ENCODE data around the gene SRPK2.
"Not testable (repeated sequence)": the region's sequence is repeated elsewhere in the genome, so short reads cannot be mapped to it uniquely, and the experiment has no call there.

SRPK2 gene

DNA sequence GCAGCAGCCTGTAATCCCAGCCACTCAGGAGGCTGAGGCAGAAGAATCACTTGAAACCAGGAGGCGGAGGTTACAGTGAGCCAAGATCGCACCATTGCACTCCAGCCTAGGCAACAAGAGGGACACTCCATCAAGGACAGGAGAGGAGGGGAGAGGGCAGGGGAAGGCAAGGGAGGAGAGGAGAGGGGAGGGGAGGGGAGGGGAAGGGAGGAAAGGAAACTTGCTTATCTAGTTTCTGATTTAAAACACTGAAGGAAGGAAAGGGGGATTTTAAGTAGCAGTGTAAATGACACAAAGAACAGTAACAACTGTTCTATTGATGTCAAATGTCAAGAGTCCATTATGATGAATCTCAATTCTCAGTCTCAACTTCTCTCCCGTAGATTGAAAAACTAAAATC, 43.7 kb downstream of the SRPK2 start:
- DNase-seq (ENCODE audit: low read depth in 2 of 3, low spot score in 1 of 3) = no peak

DNA sequence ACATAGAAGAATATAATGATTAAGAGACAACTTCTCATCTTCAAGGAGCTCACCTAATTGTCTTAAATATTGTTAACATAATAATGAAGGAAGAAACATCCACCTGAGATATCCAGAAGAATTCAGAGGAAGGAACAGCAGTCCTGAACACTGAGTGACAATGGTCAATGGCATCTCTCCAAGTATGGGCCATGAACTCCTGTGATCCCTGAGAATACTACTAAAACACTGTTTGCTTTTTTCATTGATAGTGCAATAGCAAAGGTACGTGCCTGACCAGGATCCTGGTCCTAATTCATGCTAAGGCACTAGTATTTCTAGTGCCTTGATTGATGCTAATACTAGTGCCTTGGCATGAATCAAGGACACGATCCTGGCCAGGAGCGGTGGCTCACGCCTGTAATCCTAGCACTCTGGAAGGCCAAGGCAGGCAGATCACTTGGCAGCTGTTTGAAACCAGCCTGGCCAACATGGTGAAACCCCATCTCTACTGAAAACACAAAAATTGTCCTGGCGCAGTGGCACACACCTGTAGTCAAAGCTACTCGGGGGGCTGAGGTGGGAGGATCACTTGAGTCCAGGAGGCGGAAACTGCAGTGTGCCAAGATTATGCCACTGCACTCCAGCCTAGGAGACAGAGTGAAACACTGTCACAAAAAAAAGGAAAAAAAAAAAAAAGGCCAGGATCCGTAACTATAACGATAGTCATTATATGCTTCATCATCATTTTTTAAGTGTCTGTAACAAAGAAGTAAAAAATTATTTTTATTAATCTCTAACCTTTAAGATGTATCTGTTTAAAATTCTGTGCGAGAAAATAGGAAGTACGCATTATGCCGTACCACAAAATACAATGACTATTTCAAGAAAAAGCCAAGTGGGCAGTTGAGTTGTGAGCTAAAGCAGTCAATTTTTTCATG, 49.1 kb downstream of the SRPK2 start:
- no peak for DNase-seq (ENCODE audit: low read depth in 2 of 3, low spot score in 1 of 3)

DNA sequence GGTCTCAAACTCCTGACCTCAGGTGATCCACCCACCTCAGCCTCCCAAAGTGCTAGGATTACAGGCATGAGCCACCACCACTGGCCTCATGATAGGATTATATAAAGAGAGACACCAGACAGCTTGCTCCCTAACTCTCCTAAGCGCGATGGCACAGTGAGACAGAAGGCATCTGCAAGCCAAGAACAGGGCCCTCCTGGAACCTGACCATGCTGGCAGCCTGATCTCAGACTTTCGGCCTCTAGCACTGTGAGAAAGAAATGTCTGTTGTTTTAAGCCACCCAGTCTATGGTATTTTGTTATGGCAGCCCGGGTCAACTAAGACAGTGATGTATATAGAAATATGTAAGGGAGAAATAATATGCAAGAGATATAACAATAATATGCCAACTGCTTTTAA, 51.2 kb downstream of the SRPK2 start:
- DNase-seq (ENCODE audit: low read depth in 2 of 3, low spot score in 1 of 3) = no peak

DNA sequence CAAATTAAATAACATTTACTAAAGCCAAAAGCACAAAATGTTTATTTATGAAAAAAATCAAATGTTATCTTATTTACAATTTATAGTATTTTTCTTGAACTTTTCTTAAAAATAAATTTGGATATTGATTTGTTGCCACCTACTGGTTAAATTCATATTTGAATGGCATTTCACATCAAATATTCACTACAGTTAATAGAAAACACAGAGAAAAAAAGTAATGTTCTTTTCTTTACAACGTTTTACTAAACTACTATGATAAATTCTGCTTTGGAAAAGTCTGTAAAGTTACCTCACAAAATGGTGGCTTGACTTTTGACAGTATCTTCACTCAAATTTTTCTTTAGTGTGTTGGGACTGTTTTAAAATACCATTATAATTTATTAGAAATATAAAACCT, 52.7 kb downstream of the SRPK2 start:
- no peak for DNase-seq (ENCODE audit: low read depth in 2 of 3, low spot score in 1 of 3)

DNA sequence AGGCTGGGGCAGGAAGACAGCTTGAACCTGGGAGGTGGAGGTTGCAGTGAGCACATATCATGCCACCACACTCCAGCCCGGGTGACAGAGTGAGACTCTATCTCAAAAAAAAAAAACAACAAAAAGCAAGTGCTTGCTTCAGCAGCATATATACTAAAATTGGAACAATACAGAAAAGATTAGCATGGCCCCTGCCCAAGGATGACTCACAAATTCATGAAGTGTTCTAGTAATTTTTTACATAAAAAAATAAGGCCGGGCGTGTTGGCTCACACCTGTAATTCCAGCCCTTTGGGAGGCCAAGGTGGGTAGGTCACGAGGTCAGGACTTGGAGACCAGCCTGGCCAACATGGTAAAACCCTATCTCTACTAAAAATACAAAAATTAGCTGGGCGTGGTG, 56.1 kb downstream of the SRPK2 start:
- DNase-seq (ENCODE audit: low read depth in 2 of 3, low spot score in 1 of 3) = not testable (repeated sequence)

DNA sequence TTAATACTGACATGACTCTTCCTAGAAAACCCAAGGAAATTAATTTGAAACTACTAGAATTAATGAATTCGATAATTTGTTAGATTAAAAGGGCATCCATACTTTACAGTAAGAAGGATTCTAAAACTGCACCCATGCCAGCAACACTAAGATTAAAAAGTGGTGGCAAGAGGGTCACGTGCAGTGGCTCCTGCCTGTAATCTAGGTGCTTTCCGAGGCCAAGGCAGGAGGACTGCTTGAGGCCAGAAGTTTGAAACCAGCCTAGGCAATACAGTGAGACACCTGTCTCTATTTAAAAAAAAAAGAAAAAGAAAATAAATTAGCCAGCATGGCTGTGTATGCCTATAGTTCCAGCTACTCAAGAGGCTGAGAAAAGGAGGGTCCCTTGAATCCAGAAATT, 58.2 kb downstream of the SRPK2 start:
- no peak for DNase-seq (ENCODE audit: low read depth in 2 of 3, low spot score in 1 of 3)

DNA sequence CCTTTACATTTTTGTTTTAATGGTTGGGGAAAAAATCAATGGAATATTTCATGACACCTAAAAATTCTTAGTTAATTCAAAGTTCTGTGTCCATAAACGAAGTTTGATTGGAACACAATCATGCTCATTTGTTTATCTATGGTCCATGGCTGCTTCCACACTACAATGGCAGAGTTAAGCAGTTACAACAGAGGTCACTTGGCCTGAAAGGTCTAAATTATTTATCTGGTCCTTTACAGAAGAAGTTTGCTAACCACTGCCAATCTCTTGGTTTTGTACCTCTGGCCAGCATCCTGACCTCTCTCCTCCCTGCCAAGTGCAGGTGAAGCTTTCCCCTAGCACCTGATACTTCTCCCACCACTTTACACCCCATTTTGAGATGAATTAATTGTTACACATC, 61.5 kb downstream of the SRPK2 start:
- no peak for DNase-seq (ENCODE audit: low read depth in 2 of 3, low spot score in 1 of 3)

DNA sequence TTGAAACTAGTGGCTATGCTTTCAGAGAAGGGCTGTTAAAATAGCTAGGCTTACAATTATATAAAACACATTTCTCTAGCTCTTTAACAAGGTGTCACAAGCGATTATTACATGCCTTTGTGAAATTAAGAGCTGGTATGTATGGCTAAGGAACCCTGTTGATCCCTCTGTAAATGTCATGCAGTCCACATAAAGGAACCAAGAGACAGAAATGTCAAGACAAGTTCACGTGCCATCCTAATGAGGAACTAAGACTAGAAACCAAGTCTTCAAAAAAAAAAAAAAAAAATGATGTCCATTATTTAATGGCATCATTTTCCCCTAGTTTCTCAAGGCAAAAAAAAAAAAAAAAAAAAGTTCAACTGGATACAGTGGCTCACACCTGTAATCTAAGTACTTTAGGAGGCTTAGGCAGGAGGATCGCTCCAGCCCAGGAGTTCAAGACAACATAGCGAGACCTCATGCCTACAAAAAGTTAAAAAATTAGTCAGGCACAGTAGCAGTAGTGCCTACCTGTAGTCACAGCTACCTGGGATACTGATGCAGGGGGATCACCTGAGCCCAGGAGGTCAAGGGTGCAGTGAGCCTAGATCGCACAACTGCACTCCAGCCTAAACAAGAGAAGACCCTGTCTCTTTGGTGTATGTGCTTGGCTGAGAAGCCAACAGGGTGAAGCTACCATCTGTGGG, 63.4 kb downstream of the SRPK2 start:
- no peak for DNase-seq (ENCODE audit: low read depth in 2 of 3, low spot score in 1 of 3)

DNA sequence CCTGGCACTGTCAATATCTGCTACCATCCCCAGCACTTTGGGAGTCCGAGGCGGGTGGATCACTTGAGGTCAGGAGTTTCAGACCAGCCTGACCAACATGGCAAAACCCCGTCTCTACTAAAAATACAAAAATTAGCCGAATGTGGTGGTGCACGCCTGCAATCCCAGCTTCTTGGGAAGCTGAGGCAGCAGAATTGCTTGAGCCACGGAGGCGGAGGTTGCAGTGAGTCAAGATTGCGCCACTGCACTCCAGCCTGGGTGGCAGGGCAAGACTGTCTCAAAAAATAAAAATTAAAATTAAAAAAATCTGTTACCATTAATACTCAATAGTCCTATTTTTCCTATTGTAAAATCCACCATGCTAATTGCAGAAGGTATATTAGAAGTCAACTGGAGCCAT, 64.1 kb downstream of the SRPK2 start:
- not testable (repeated sequence) for DNase-seq (ENCODE audit: low read depth in 2 of 3, low spot score in 1 of 3)

DNA sequence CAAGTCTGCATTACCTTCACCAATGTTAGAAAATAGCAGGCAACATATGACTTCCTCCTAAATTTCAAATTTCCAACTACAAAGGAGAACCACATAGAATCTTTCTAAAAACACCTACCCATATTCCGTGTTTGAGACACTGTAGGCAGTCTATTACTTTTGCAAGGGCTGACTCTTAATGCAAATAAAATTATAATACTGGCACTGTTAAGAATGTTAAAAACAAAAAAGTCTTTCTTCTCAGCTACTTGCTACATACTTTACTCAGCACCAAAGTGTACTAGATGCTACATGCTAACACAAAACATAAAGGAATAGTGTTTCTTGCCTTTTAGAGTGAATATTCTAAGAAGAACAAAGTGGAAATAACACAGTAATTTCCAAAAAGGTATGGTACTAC, 65.4 kb downstream of the SRPK2 start:
- DNase-seq (ENCODE audit: low read depth in 2 of 3, low spot score in 1 of 3) = no peak

DNA sequence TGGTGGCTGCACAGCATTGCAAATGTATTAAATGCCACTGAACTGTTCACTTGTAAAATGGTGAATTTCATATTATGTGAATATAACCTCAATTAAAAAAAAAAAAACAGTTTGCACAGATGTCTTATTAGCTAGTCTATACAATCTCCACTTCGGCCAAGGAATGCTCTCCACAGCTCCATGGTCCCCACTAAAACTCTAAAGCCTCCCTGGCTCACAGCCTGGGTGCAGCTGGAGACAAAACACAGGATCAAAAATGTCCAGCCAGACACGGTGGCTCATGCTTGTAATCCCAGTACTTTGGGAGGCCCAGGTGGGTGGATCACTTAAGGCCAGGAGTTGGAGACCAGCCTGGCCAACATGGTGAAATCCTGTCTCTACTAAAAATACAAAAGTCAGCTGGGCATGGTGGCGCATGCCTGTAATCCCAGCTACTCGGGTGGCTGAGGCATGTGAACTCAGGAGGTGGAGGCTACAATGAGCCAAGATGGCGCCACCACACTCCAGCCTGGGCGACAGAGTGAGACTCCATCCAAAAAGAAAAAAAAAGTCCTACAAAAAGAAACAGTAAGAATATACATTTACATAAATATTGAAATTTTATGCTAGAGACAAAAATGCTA, 66.0 kb downstream of the SRPK2 start:
- DNase-seq (ENCODE audit: low read depth in 2 of 3, low spot score in 1 of 3) = no peak

DNA sequence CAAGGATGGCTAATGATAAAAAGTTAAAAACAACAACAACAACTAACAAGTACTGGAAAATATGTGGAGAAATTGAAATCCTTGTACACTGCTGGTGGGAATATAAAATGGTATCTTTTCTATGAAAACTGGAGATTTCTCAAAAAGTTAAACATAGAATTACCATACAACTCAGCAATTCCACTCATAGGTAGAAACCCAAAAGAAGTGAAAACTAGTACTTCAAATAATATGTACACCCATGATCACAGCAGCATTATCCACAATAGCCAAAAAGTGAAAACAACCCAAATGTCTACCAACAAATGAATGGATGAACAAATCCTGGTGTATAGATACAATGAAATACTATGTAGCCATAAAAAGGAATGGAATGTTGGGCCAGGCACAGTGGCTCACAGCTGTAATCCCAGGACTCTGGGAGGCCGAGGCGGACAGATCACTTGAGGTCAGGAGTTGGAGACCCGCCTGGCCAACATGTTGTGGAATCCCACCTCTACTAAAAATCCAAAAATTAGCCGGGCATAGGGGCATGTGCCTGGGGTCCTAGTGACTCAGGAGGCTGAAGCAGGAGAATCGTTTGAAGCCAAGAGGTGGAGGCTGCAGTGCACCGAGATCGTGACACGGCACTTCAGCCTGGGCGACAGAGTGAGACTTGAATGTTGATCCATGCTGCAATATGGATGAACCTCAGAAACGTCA, 66.8 kb downstream of the SRPK2 start:
- no peak for DNase-seq (ENCODE audit: low read depth in 2 of 3, low spot score in 1 of 3)

DNA sequence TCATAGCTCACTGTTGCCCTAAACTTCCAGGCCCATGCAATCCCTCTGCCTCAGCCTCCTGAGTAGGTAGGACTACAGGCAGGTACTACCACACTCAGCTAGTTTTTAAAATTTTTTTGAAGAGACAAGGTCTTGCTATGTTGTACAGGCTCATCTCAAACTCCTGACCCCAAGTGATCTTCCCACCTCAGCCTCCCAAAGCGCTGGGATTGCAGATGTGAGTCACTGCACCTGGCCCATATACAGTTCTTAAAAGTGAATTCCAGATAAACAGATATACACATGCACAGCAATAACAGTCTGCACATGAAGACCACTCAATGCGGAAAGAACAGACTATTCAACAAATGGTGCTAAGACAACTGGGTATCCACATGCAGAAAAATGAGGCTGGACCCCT, 67.8 kb downstream of the SRPK2 start:
- DNase-seq (ENCODE audit: low read depth in 2 of 3, low spot score in 1 of 3) = no peak

DNA sequence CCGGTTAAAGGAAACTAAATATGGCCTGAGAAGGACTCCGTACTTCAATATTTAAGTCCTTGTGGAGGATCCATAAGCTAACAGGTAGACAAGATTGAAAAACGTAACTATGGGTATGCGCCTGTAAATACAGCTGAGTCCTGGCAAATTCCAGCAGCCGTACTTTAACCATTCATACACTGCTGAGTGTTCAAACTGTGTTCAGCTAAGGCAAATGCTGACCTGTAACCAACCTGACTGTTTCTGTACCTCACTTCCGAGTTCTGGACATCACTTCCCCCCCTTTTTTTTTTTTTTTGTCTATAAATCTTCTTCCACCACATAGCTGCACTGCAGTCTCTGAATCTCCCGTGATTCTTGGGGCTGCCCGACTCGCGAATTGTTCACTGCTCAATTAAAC, 69.1 kb downstream of the SRPK2 start:
- DNase-seq (ENCODE audit: low read depth in 2 of 3, low spot score in 1 of 3) = no peak

DNA sequence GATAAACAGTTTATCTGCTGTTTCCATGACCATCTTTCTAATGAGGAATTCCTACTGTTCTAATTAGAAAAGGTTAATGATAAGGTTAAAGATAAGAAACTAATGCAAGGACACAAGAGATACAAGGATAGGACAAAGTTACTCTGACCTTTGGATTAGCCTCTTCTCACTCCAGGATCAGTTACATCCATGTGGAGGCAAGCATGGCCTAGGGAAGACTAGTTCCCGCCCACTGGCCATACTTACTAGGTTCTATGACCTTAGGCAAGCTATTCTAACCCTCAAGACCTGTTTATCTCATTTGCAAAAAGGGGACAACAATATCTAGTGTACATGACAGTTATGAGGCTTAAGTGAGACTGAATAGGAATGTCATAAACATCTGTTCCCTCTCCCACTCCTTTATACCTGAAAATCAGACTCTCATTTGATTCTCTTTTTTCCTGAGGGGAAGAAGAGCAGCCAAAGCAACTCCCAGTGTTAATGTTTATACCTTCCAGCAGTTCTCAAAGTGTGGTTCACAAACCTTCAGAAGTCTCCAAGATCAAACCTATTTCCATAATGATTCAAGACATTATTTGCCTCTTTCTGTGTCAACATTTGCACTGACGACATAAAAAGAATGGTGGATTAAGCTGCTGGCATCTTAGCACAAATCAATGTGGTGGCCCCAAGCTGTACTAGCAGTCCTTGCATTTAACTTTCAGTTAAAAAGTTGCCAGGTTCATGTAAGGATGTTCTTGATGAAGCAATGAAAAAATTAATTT, 72.0 kb downstream of the SRPK2 start:
- no peak for DNase-seq (ENCODE audit: low read depth in 2 of 3, low spot score in 1 of 3)

DNA sequence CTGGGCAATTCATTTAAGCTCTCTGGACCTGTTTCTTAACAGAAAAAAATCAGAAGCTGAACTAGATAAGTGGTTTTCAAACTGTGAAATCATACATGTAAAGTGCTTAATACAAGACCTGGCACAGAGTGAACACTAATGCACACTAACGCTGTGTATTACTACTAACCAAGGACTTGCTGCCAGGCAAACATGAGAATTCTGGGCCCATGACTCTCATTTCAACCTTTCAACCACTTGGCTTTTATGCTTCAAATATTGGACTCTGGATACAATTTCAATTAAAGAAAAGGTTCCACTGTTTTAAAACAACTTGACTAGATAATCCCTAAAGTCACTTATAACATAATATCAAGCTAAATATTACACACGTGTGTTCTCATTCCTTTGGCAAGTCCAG, 73.4 kb downstream of the SRPK2 start:
- DNase-seq (ENCODE audit: low read depth in 2 of 3, low spot score in 1 of 3) = no peak

DNA sequence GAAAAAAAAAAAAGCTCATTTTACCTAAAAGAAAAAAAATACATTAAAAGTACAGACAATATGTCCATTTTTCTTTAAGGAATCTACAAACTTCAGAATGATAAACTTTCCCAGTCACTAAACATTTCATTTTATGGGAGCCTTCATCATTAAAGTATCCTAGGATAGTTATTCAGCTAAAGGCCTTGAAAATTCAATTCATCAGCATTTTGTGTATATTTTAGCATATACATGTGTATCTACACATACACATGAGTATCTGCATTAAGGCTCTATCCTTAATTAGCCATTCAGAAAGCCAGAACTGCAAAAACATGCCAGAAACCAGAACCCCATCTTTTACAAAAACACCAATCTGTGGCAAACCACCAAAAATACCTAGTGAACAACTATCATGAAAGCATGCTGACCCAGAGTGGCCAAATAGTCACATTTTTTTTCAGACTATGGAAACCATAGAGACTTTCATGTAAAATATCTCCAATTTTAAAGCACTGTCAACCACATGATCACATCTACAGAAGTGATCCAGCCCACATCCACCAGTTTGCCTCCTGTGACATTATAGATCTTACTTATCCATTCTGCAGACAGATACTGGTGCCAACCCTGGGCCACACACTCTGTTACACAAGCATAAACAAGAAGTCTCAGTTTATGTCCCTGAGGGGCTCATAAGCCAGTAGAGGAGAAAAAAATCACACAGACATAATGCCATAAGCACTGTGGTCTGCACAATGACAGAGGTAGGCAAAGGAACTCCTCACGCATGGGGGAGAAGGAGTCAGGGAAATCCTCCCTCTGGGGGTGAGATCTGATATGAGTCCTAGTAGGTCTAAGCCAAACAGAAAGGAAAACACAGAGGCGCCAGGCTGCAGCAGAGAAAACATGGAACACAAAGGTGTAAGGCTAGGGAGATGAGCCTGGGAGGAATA, 79.2 kb downstream of the SRPK2 start:
- no peak for DNase-seq (ENCODE audit: low read depth in 2 of 3, low spot score in 1 of 3)

DNA sequence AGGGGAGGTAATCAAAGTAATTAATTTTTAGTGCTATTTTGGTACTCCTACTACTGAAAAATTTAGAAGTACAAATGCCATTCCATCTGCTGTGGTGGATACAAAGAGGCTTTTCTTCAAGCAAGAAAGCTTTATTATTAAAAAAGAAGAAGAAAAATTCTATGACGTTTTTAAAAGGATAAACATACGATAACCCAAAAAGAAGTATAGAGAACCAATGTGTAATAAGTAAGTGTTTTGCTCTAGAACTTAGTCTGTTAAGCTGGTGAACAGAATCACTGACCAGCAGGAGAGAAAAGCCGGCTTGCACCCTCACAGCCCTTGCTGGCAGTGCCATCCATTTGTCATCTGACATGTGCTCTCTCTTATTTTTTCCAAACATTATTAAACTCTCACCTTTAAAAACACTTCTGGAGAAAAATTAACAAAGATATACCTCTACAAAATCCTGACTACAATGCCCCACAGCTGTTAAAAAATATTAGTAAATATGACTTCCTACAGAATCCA, 81.5 kb downstream of the SRPK2 start:
- DNase-seq (ENCODE audit: low read depth in 2 of 3, low spot score in 1 of 3) = no peak

DNA sequence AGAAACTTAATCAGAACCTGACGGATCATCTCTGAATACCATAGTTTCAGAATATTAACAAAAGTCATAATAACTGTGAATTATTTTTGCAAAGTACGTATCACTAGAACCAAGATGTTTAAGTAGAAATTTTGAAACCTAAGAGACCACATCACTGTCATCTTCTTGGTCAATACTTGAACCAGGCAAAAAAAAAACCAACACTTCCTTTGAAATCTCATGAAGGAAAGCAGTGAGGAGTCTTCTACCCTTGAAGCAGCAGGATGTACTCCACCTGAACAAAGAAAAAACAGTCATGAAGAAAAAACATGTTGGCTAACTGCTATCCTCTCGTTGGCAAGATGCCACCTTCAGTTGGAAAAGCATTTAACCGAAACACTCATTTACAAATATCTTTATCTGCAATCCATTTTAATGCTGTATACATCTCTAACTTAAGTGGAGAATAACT, 82.4 kb downstream of the SRPK2 start:
- no peak for DNase-seq (ENCODE audit: low read depth in 2 of 3, low spot score in 1 of 3)

All from stimulated activated CD4-positive, alpha-beta T cell treated with anti-CD3 and anti-CD28 coated beads, Interleukin-12 subunit alpha, Interleukin-12 subunit beta, amount 100 ng/mL, for 48 hours (primary cell).